GM12875 (cell line): ENCODE data around the gene LRRC30.

Experiments
- H3K4me3 ChIP-seq: one replicate; pipeline ENCODE4 v1.5.1; 2011; ENCODE audit warnings: low read depth, low read length, control low read depth
- CTCF ChIP-seq: IDR thresholded peaks from 2 replicates; pipeline ENCODE4 v1.5.1; 2011; ENCODE audit warnings: low read depth, mild to moderate bottlenecking, control low read depth, inconsistent platforms, low read length, moderate library complexity, borderline replicate concordance; ENCODE audit not compliant: insufficient read depth

The LRRC30 gene

DNA sequence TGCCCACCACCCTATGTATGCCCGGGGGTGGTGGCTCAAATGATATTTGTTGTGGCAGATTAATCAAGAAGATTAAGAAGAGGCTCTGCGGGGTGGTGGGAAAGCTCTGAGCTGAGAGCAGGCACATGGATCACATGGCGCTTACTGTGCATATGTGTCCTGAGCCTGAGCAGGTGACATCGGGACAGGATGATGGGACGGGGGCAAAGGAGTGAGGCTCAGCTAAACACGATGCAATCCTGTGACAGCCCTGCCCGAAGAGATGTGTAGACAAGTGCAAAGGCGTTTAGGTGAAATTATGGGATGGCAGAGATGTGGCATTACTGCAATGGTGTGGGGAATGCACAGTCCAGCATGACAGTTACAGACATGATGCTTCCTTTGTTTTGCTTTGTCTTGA, 6.0 kb downstream of the LRRC30 start:
- no peak for TF ChIP-seq CTCF
- no peak overlapping the region for H3K4me3 ChIP-seq

DNA sequence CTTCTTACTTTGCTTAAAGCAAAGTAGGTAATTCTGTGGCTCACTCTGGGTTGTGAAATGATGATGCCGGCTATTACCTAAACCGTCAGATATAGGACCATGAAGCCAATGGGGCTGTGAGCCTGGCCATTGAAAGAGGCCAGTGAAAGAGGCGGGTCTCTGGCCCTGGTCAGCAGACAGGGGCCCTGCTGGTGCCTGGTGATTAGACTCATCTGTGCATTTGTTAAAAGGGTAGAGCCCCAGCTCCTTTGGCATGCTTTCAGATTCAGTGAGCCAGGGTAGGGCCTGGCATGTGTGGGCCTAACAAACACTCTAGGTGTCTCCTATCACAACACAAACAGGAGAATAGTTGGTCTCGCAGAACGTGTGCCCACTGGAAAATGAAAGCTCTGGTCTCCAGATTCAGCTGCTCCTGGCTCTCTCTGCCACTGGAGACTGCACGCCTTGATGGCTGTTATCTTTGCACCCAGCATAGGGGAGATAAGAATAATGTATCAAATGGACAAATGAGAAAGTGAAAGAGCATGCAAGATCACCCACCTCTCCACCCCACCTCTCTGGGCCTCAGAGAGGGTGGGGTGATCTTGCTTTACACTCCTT, 6.9 kb downstream of the LRRC30 start:
- no peak overlapping the region for H3K4me3 ChIP-seq
- no peak for TF ChIP-seq CTCF

DNA sequence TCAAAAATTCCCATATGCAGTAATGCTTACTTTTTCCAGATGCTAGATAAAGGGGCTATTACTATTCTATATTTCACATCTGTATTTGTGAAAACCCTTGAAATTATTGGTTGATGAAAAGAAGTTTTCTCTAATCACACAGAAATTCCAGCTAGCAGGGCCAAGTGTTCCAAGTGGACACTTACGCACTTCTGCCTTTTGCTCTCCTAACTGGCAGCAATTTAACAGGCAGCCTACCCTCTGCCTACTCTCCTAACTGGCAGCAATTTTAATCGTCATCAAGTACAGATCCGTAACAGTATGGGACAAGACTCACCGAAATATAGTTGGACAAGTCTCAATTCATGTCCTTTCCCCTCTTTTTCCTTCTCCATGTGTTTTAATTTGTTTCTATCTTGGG, 12.0 kb downstream of the LRRC30 start:
- no peak for TF ChIP-seq CTCF
- H3K4me3 ChIP-seq = no peak overlapping the region

- no peak for TF ChIP-seq CTCF
- H3K4me3 ChIP-seq = no peak overlapping the region
Observed at GRCh38 chr18:7248877-7249276, 18.0 kb downstream of the LRRC30 start.

GRCh38 chr18:7254163-7254562, 23.3 kb downstream of the LRRC30 start:
- TF ChIP-seq CTCF = no peak
- H3K4me3 ChIP-seq = no peak overlapping the region

- no peak overlapping the region for H3K4me3 ChIP-seq
- TF ChIP-seq CTCF = no peak
Observed at GRCh38 chr18:7255054-7255453, 24.2 kb downstream of the LRRC30 start.

GRCh38 chr18:7255643-7256042, 24.8 kb downstream of the LRRC30 start:
- no peak for TF ChIP-seq CTCF
- no peak overlapping the region for H3K4me3 ChIP-seq
